Stimulated activated CD8-positive, alpha-beta memory T cell treated with anti-CD3 and anti-CD28 coated beads, Interleukin-12 subunit alpha, Interleukin-12 subunit beta, amount 100 ng/mL, for 24 hours (primary cell): ENCODE measurements around the gene XPR1.

Experiments used
- DNase-seq: peaks from one replicate; pipeline ENCODE4 v3.0.0-alpha.2; 2020; ENCODE audit errors: extremely low read depth

XPR1 gene

GRCh38 chr1:180631766-180632325, at the start of gene XPR1:
XPR1 (plus strand) TSS chr1:180632022; CDS start chr1:180632202, 180 bp downstream.
- peak; percentile 89 for DNase-seq

- DNase-seq, result no peak
These were observed 47.0 kb upstream of the XPR1 start for GRCh38 chr1:180584869-180585268.

- DNase-seq, result no peak
These were observed 45.8 kb upstream of the XPR1 start for GRCh38 chr1:180585994-180586359.

GRCh38 chr1:180586671-180587155, 45.1 kb upstream of the XPR1 start:
- DNase-seq, result no peak

GRCh38 chr1:180588121-180588520, 43.7 kb upstream of the XPR1 start:
- DNase-seq, result no peak

- no peak for DNase-seq
These were observed 40.9 kb upstream of the XPR1 start for GRCh38 chr1:180590889-180591288.

- no peak for DNase-seq
These were observed 38.4 kb upstream of the XPR1 start for GRCh38 chr1:180593382-180593781.

- DNase-seq, result no peak
These were observed 37.1 kb upstream of the XPR1 start for GRCh38 chr1:180594723-180595122.

GRCh38 chr1:180595966-180596365, 35.9 kb upstream of the XPR1 start:
- no peak for DNase-seq

- no peak for DNase-seq
These were observed 34.3 kb upstream of the XPR1 start for GRCh38 chr1:180597520-180597919.

- DNase-seq, result no peak
These were observed 33.4 kb upstream of the XPR1 start for GRCh38 chr1:180598333-180598974.

- DNase-seq, result no peak
These were observed 31.5 kb upstream of the XPR1 start for GRCh38 chr1:180600343-180600742.

- no peak for DNase-seq
These were observed 30.3 kb upstream of the XPR1 start for GRCh38 chr1:180601512-180601911.

GRCh38 chr1:180603223-180603849, 28.5 kb upstream of the XPR1 start:
- DNase-seq, result no peak

- DNase-seq, result no peak
These were observed 28.0 kb upstream of the XPR1 start for GRCh38 chr1:180603850-180604226.

- DNase-seq, result no peak
These were observed 25.7 kb upstream of the XPR1 start for GRCh38 chr1:180606155-180606554.

- no peak for DNase-seq
These were observed 21.9 kb upstream of the XPR1 start for GRCh38 chr1:180609643-180610555.

GRCh38 chr1:180610556-180611015, 21.2 kb upstream of the XPR1 start:
- no peak for DNase-seq

GRCh38 chr1:180611016-180611930, 20.5 kb upstream of the XPR1 start:
- no peak for DNase-seq

- no peak for DNase-seq
These were observed 19.2 kb upstream of the XPR1 start for GRCh38 chr1:180612632-180613031.

GRCh38 chr1:180614730-180615129, 17.1 kb upstream of the XPR1 start:
- no peak for DNase-seq
